NB4 (cell line): ENCODE measurements around the gene OBSCN.

ENCODE experiments used
- MYC ChIP-seq: IDR thresholded peaks from 2 replicates; pipeline ENCODE4 v1.6.1; 2011; ENCODE audit warnings: low read depth, low read length
- TF ChIP-seq, protein P1 (sequence below): IDR thresholded peaks from one replicate; pipeline ENCODE4 v1.5.1; 2012; ENCODE audit warnings: low read depth, low read length

DNA sequence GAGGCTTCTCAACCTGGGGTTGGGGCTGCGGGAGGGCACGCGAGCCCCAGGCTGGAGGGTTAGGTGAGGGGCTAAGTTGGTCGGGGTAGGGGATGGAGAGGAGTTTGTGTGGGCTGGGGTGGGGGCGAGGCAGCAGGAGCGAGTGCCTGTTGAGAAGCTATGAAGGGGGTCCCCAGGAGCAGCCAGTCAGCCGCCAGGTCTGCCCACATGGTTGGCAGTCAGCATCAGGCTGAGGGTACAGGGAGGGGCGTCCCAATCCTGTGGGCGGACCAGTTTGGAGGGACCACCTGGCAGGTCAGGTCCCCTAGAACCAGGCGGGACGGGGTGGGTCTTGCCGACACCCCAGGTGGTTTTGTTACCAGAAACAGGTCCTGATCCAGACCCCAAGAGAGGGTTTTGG lies 209.2 kb downstream of the OBSCN start:
- TF ChIP-seq, protein P1, sequence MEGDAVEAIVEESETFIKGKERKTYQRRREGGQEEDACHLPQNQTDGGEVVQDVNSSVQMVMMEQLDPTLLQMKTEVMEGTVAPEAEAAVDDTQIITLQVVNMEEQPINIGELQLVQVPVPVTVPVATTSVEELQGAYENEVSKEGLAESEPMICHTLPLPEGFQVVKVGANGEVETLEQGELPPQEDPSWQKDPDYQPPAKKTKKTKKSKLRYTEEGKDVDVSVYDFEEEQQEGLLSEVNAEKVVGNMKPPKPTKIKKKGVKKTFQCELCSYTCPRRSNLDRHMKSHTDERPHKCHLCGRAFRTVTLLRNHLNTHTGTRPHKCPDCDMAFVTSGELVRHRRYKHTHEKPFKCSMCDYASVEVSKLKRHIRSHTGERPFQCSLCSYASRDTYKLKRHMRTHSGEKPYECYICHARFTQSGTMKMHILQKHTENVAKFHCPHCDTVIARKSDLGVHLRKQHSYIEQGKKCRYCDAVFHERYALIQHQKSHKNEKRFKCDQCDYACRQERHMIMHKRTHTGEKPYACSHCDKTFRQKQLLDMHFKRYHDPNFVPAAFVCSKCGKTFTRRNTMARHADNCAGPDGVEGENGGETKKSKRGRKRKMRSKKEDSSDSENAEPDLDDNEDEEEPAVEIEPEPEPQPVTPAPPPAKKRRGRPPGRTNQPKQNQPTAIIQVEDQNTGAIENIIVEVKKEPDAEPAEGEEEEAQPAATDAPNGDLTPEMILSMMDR = no peak
- TF ChIP-seq MYC = no peak
